C4-2B (cell line): ENCODE measurements around the gene PLA2G6.

Experiments used
- CTCF ChIP-seq: fragments of 450-650 bp; conservative IDR thresholded peaks from 2 replicates; pipeline ENCODE4 v1.5.1; 2017; ENCODE audit warnings: mild to moderate bottlenecking
- ZFX ChIP-seq: fragments of 450-650 bp; IDR thresholded peaks from 2 replicates; pipeline ENCODE4 v1.6.1; 2017

DNA sequence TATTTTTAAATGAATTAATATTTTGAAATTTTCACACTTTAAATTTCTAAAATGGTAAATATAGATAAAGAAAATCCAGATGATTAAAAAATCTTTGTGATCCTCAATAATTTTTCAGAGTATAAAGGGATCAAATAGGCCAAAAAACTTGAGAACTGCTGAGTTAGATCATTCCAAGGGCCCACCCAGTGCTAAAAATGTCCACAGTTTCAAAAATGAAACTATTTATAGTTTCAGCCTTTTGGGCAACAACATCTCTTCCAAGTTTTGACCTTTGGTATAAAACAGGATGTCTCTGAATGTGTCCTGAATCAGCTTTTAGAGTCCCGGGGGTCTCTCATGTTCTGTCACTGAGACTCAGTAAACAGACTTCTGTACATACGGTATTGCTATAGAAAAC lies 50.2 kb downstream of the PLA2G6 start:
- no peak for TF ChIP-seq CTCF
- TF ChIP-seq ZFX, result no peak
